HEK293 (cell line): ENCODE results near the gene SPECC1L.
A peak's percentile ranks its signal among the peaks of the same experiment; 100 is the strongest.

Experiments
- CTCF ChIA-PET: fragments of 350-600 bp; formaldehyde crosslinking; extraction: SDS; loops from one replicate; lab custom pipeline; 2021; ENCODE audit warnings: antibody characterized with exemption; lab: Yijun Ruan, JAX
- POLR2A ChIA-PET: fragments of 300-600 bp; formaldehyde crosslinking; extraction: SDS; loops from one replicate; lab custom pipeline; 2020; ENCODE audit warnings: antibody characterized with exemption, inconsistent platforms; lab: Yijun Ruan, JAX
- H3K27ac ChIP-seq: fragments of 200-500 bp; sonication (Bioruptor generic); 2 replicates; pipeline ENCODE4 v1.5.1; 2014; ENCODE audit warnings: low read depth, low read length, control low read depth, inconsistent platforms; ENCODE audit errors: extremely low read depth
- H3K36me3 ChIP-seq, 2 experiments: fragments of 200-500 bp in 1 of 2; sonication (Bioruptor generic) in 1 of 2; 1 replicate in 1 of 2; 2 replicates in 1 of 2; pipeline ENCODE4 v1.5.1; 2014 to 2017; ENCODE audit warnings: inconsistent platforms in 2 of 2, low read length in 2 of 2; ENCODE audit not compliant: control insufficient read depth in 2 of 2, insufficient read depth in 1 of 2
- H3K4me1 ChIP-seq: fragments of 200-500 bp; sonication (Bioruptor generic); 2 replicates; pipeline ENCODE4 v1.5.1; 2014; ENCODE audit warnings: mild to moderate bottlenecking, low read length, inconsistent platforms; ENCODE audit not compliant: control insufficient read depth, insufficient read depth
- H3K4me3 ChIP-seq: 2 replicates; pipeline ENCODE4 v1.5.1; 2011; ENCODE audit warnings: low read depth, mild to moderate bottlenecking, control low read depth, low read length, moderate library complexity
- H3K9me3 ChIP-seq: fragments of 200-500 bp; sonication (Bioruptor generic); 2 replicates; pipeline ENCODE4 v1.5.1; 2014; ENCODE audit warnings: low read depth, low read length, inconsistent platforms; ENCODE audit not compliant: control insufficient read depth, insufficient read depth
- GFI1B ChIP-seq: fragments of 450-650 bp; formaldehyde crosslinking; IDR thresholded peaks from 2 replicates; pipeline ENCODE4 v1.5.1; 2016; ENCODE audit warnings: missing biosample characterization, missing genetic modification characterization
- GLI4 ChIP-seq: fragments of 450-650 bp; formaldehyde crosslinking; IDR thresholded peaks from 2 replicates; pipeline ENCODE4 v1.5.1; 2016; ENCODE audit warnings: missing biosample characterization, missing genetic modification characterization
- INSM2 ChIP-seq: fragments of 450-650 bp; formaldehyde crosslinking; IDR thresholded peaks from 2 replicates; pipeline ENCODE4 v1.5.1; 2016; ENCODE audit warnings: missing biosample characterization, missing genetic modification characterization
- KLF1 ChIP-seq: fragments of 450-650 bp; formaldehyde crosslinking; IDR thresholded peaks from 2 replicates; pipeline ENCODE4 v1.5.1; 2016; ENCODE audit warnings: missing biosample characterization, missing genetic modification characterization
- KLF16 ChIP-seq: fragments of 450-650 bp; formaldehyde crosslinking; IDR thresholded peaks from 2 replicates; pipeline ENCODE4 v1.5.1; 2017; ENCODE audit warnings: missing biosample characterization, missing genetic modification characterization
- PRDM1 ChIP-seq: fragments of 450-650 bp; formaldehyde crosslinking; IDR thresholded peaks from 2 replicates; pipeline ENCODE4; 2016; ENCODE audit warnings: missing biosample characterization, missing genetic modification characterization
- ZBTB48 ChIP-seq: fragments of 450-650 bp; formaldehyde crosslinking; IDR thresholded peaks from 2 replicates; pipeline ENCODE4 v1.5.1; 2016; ENCODE audit warnings: missing biosample characterization, missing genetic modification characterization
- ZFP41 ChIP-seq: fragments of 450-650 bp; formaldehyde crosslinking; IDR thresholded peaks from 2 replicates; pipeline ENCODE4 v1.5.1; 2016; ENCODE audit warnings: missing biosample characterization, missing genetic modification characterization, borderline replicate concordance
- ZIC2 ChIP-seq: fragments of 450-650 bp; formaldehyde crosslinking; IDR thresholded peaks from 2 replicates; pipeline ENCODE4 v1.5.1; 2016; ENCODE audit warnings: missing biosample characterization, missing genetic modification characterization
- ZNF174 ChIP-seq: fragments of 450-650 bp; formaldehyde crosslinking; IDR thresholded peaks from 2 replicates; pipeline ENCODE4 v1.5.0; 2017; ENCODE audit warnings: missing biosample characterization, mild to moderate bottlenecking, missing genetic modification characterization
- ZNF211 ChIP-seq: fragments of 450-650 bp; formaldehyde crosslinking; IDR thresholded peaks from 2 replicates; pipeline ENCODE4 v1.5.1; 2016; ENCODE audit warnings: low read depth, missing biosample characterization, missing genetic modification characterization
- ZNF248 ChIP-seq: fragments of 450-650 bp; formaldehyde crosslinking; IDR thresholded peaks from 2 replicates; pipeline ENCODE4 v1.5.1; 2017; ENCODE audit warnings: missing biosample characterization, missing genetic modification characterization
- ZNF280C ChIP-seq: fragments of 450-650 bp; formaldehyde crosslinking; IDR thresholded peaks from 2 replicates; pipeline ENCODE4 v1.5.1; 2016; ENCODE audit warnings: missing biosample characterization, missing genetic modification characterization
- ZNF335 ChIP-seq: fragments of 450-650 bp; formaldehyde crosslinking; conservative IDR thresholded peaks from 2 replicates; pipeline ENCODE4 v1.5.1; 2016; ENCODE audit warnings: missing biosample characterization, missing genetic modification characterization
- ZNF488 ChIP-seq: fragments of 450-650 bp; formaldehyde crosslinking; IDR thresholded peaks from 2 replicates; pipeline ENCODE4 v1.5.1; 2016; ENCODE audit warnings: missing biosample characterization, missing genetic modification characterization
- ZNF510 ChIP-seq: fragments of 450-650 bp; formaldehyde crosslinking; IDR thresholded peaks from 2 replicates; pipeline ENCODE4 v1.5.1; 2018; ENCODE audit warnings: mild to moderate bottlenecking, missing genetic modification characterization, missing biosample characterization; ENCODE audit not compliant: insufficient replicate concordance
- ZNF518A ChIP-seq: fragments of 450-650 bp; formaldehyde crosslinking; conservative IDR thresholded peaks from 2 replicates; pipeline ENCODE4 v1.5.1; 2016; ENCODE audit warnings: low read depth, missing biosample characterization, missing genetic modification characterization
- ZNF555 ChIP-seq: fragments of 450-650 bp; formaldehyde crosslinking; conservative IDR thresholded peaks from 2 replicates; pipeline ENCODE4 v1.5.1; 2017; ENCODE audit warnings: missing biosample characterization, mild to moderate bottlenecking, missing genetic modification characterization, inconsistent platforms
- ZNF624 ChIP-seq: fragments of 450-650 bp; formaldehyde crosslinking; IDR thresholded peaks from 2 replicates; pipeline ENCODE4 v1.5.1; 2017; ENCODE audit warnings: missing biosample characterization, missing genetic modification characterization
- ZNF670 ChIP-seq: fragments of 450-650 bp; formaldehyde crosslinking; IDR thresholded peaks from 2 replicates; pipeline ENCODE4 v1.5.1; 2016; ENCODE audit warnings: missing biosample characterization, missing genetic modification characterization, low read depth
- ZNF677 ChIP-seq: fragments of 450-650 bp; IDR thresholded peaks from 2 replicates; pipeline ENCODE4 v1.5.0; 2018; ENCODE audit warnings: missing biosample characterization, mild to moderate bottlenecking, missing genetic modification characterization, moderate library complexity
- ZNF692 ChIP-seq: fragments of 450-650 bp; formaldehyde crosslinking; IDR thresholded peaks from 2 replicates; pipeline ENCODE4 v1.5.1; 2016; ENCODE audit warnings: missing biosample characterization, missing genetic modification characterization
- ZNF776 ChIP-seq: fragments of 450-650 bp; formaldehyde crosslinking; IDR thresholded peaks from 2 replicates; pipeline ENCODE4 v1.5.0; 2017; ENCODE audit warnings: missing biosample characterization, missing genetic modification characterization, borderline replicate concordance
- TF ChIP-seq, protein P1 (sequence below): fragments of 450-650 bp; formaldehyde crosslinking; IDR thresholded peaks from 2 replicates; pipeline ENCODE4 v1.5.1; 2016; ENCODE audit warnings: missing biosample characterization, missing genetic modification characterization

SPECC1L gene

GRCh38 chr22:24418786-24419474, 148.3 kb downstream of the SPECC1L start:
- Histone ChIP-seq H3K9me3 (no peaks in the 10 kb centered on the region), H3K27ac (no peak overlapping the region), H3K4me3 (no peak overlapping the region), H3K36me3 (peaks cover 0 to 42% of the 10 kb centered on the region in 2 experiments; a peak in 1 of 3 replicates), H3K4me1 (no peaks in the 10 kb centered on the region)
- TF ChIP-seq ZNF518A (tag by site-specific recombination) (no peak), GLI4 (no peak), ZNF335 (tag by site-specific recombination) (no peak), ZNF488 (tag by site-specific recombination) (no peak), ZNF280C (tag by site-specific recombination) (no peak), ZNF510 (tag by site-specific recombination) (no peak), ZNF692 (no peak), ZNF624 (no peak), ZBTB48 (tag by site-specific recombination) (peak; percentile 76; the same call in 1 of the 2 replicates), PRDM1 (tag by site-specific recombination) (0 out of 2 replicates have a peak, but pooled peaks have one; percentile 15), ZNF174 (tag by site-specific recombination) (no peak), ZFP41 (tag by site-specific recombination) (no peak), KLF1 (tag by site-specific recombination) (no peak), ZNF776 (tag by site-specific recombination) (no peak), KLF16 (no peak), ZNF677 (tag by site-specific recombination) (no peak), INSM2 (tag by site-specific recombination) (no peak), ZNF248 (tag by site-specific recombination) (no peak), GFI1B (tag by site-specific recombination) (no peak), ZNF555 (no peak), ZNF670 (tag by site-specific recombination) (no peak), ZIC2 (tag by site-specific recombination) (peak; percentile 22; the same call in 1 of the 2 replicates), ZNF211 (tag by site-specific recombination) (no peak)
- TF ChIP-seq, protein P1, sequence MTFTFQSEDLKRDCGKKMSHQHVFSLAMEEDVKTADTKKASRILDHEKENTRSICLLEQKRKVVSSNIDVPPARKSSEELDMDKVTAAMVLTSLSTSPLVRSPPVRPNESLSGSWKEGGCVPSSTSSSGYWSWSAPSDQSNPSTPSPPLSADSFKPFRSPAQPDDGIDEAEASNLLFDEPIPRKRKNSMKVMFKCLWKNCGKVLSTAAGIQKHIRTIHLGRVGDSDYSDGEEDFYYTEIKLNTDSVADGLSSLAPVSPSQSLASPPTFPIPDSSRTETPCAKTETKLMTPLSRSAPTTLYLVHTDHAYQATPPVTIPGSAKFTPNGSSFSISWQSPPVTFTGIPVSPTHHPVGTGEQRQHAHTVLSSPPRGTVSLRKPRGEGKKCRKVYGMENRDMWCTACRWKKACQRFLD (tag by site-specific recombination): no peak
- CTCF ChIA-PET: interaction anchor here (1.9 to 8.0 kb wide), 3 partner anchors 83 to 103 kb away, joined by 6 to 99 read pairs (median 15); no protein-coding TSS in a partner anchor
- POLR2A ChIA-PET: no interaction called here
